ENCODE data around the gene SCAPER.

Gene SCAPER

GRCh38 chr15:76327191-76328105 is 577.7 kb downstream of the SCAPER start:
- DNase-seq (ENCODE audit: low spot score): no peak
- Histone ChIP-seq H3K4me3 (ENCODE audit: severe bottlenecking) (no peak overlapping the region), H3K27me3 (ENCODE audit: insufficient read depth, poor library complexity, severe bottlenecking) (no peaks in the 10 kb centered on the region), H3K36me3 (ENCODE audit: low read depth) (no peaks in the 10 kb centered on the region), H3K4me1 (ENCODE audit: insufficient read depth, poor library complexity, severe bottlenecking) (no peaks in the 10 kb centered on the region), H3K27ac (ENCODE audit: poor library complexity, severe bottlenecking) (no peak overlapping the region), H3K9me3 (ENCODE audit: severe bottlenecking) (no peaks in the 10 kb centered on the region)
- peak; percentile 30; the same call in 1 of the 3 replicates for ATAC-seq (ENCODE audit: low read depth)
- no peak for TF ChIP-seq CTCF (IDR thresholded peaks at IDR 0.05; ENCODE audit: poor library complexity, severe bottlenecking)

- Histone ChIP-seq H3K27ac (ENCODE audit: poor library complexity, severe bottlenecking) (no peak overlapping the region), H3K27me3 (ENCODE audit: insufficient read depth, poor library complexity, severe bottlenecking) (no peaks in the 10 kb centered on the region), H3K36me3 (ENCODE audit: low read depth) (no peaks in the 10 kb centered on the region), H3K9me3 (ENCODE audit: severe bottlenecking) (no peaks in the 10 kb centered on the region), H3K4me1 (ENCODE audit: insufficient read depth, poor library complexity, severe bottlenecking) (no peaks in the 10 kb centered on the region), H3K4me3 (ENCODE audit: severe bottlenecking) (no peak overlapping the region)
- no peak for ATAC-seq (ENCODE audit: low read depth)
- DNase-seq (ENCODE audit: low spot score): no peak
- TF ChIP-seq CTCF (IDR thresholded peaks at IDR 0.05; ENCODE audit: poor library complexity, severe bottlenecking): no peak
Observed at GRCh38 chr15:76325704-76326103, 579.4 kb downstream of the SCAPER start.

GRCh38 chr15:76324066-76324465 is 581.1 kb downstream of the SCAPER start:
- no peaks in the 10 kb centered on the region for H3K27me3 ChIP-seq (ENCODE audit: insufficient read depth, poor library complexity, severe bottlenecking)
- ATAC-seq (ENCODE audit: low read depth): no peak
- no peak for DNase-seq (ENCODE audit: low spot score)
- no peaks in the 10 kb centered on the region for H3K36me3 ChIP-seq (ENCODE audit: low read depth)
- H3K4me3 ChIP-seq (ENCODE audit: severe bottlenecking): no peak overlapping the region
- TF ChIP-seq CTCF (IDR thresholded peaks at IDR 0.05; ENCODE audit: poor library complexity, severe bottlenecking): no peak
- H3K9me3 ChIP-seq (ENCODE audit: severe bottlenecking): no peaks in the 10 kb centered on the region
- H3K4me1 ChIP-seq (ENCODE audit: insufficient read depth, poor library complexity, severe bottlenecking): no peaks in the 10 kb centered on the region
- H3K27ac ChIP-seq (ENCODE audit: poor library complexity, severe bottlenecking): no peak overlapping the region

- Histone ChIP-seq H3K9me3 (ENCODE audit: severe bottlenecking) (no peaks in the 10 kb centered on the region), H3K4me1 (ENCODE audit: insufficient read depth, poor library complexity, severe bottlenecking) (no peaks in the 10 kb centered on the region), H3K4me3 (ENCODE audit: severe bottlenecking) (no peak overlapping the region), H3K36me3 (ENCODE audit: low read depth) (no peaks in the 10 kb centered on the region), H3K27me3 (ENCODE audit: insufficient read depth, poor library complexity, severe bottlenecking) (no peaks in the 10 kb centered on the region), H3K27ac (ENCODE audit: poor library complexity, severe bottlenecking) (no peak overlapping the region)
- no peak for ATAC-seq (ENCODE audit: low read depth)
- DNase-seq (ENCODE audit: low spot score): no peak
- TF ChIP-seq CTCF (IDR thresholded peaks at IDR 0.05; ENCODE audit: poor library complexity, severe bottlenecking): no peak
Observed at GRCh38 chr15:76321602-76322001, 583.5 kb downstream of the SCAPER start.

GRCh38 chr15:76321171-76321570 is 584.0 kb downstream of the SCAPER start:
- no peak for DNase-seq (ENCODE audit: low spot score)
- Histone ChIP-seq H3K27ac (ENCODE audit: poor library complexity, severe bottlenecking) (no peak overlapping the region), H3K4me1 (ENCODE audit: insufficient read depth, poor library complexity, severe bottlenecking) (no peaks in the 10 kb centered on the region), H3K36me3 (ENCODE audit: low read depth) (no peaks in the 10 kb centered on the region), H3K4me3 (ENCODE audit: severe bottlenecking) (no peak overlapping the region), H3K9me3 (ENCODE audit: severe bottlenecking) (no peaks in the 10 kb centered on the region), H3K27me3 (ENCODE audit: insufficient read depth, poor library complexity, severe bottlenecking) (no peaks in the 10 kb centered on the region)
- no peak for ATAC-seq (ENCODE audit: low read depth)
- no peak for TF ChIP-seq CTCF (IDR thresholded peaks at IDR 0.05; ENCODE audit: poor library complexity, severe bottlenecking)
